OCI-LY1 (cell line): ENCODE data around the gene CD163L1.

Source experiments
- H2AFZ ChIP-seq: fragments of 200-600 bp; sonication (generic), shearing (Covaris generic); 2 replicates; pipeline ENCODE4 v1.6.0; 2014; ENCODE audit warnings: antibody characterized with exemption, mild to moderate bottlenecking, low read length
- H3F3A ChIP-seq: fragments of 200-600 bp; sonication (generic), shearing (Covaris generic); 2 replicates; pipeline ENCODE4 v1.6.0; 2014; ENCODE audit warnings: mild to moderate bottlenecking, antibody characterized with exemption, low read length, moderate library complexity; ENCODE audit not compliant: insufficient read depth
- H3K27ac ChIP-seq: fragments of 200-600 bp; sonication (generic); 2 replicates; pipeline ENCODE4 v1.5.1; 2014; ENCODE audit warnings: low read length, mixed run types, mild to moderate bottlenecking, low read depth; ENCODE audit not compliant: poor library complexity, severe bottlenecking
- H3K27me3 ChIP-seq: fragments of 200-600 bp; sonication (generic); 2 replicates; pipeline ENCODE4 v1.6.0; 2014; ENCODE audit warnings: antibody characterized with exemption, mild to moderate bottlenecking, low read length, moderate library complexity; ENCODE audit not compliant: insufficient read depth
- H3K36me3 ChIP-seq: fragments of 200-600 bp; sonication (generic); 2 replicates; pipeline ENCODE4 v1.6.1; 2014; ENCODE audit warnings: mild to moderate bottlenecking, antibody characterized with exemption, low read length, moderate library complexity, mixed read lengths; ENCODE audit not compliant: insufficient read depth
- H3K4me1 ChIP-seq: fragments of 200-600 bp; sonication (generic); 2 replicates; pipeline ENCODE4 v1.5.1; 2014; ENCODE audit warnings: mild to moderate bottlenecking, low read length, moderate library complexity; ENCODE audit not compliant: insufficient read depth, severe bottlenecking
- H3K4me2 ChIP-seq: fragments of 200-600 bp; sonication (generic), shearing (Covaris generic); 2 replicates; pipeline ENCODE4 v1.6.1; 2014; ENCODE audit warnings: low read length
- H3K4me3 ChIP-seq: fragments of 200-600 bp; sonication (generic); 2 replicates; pipeline ENCODE4 v1.5.1; 2014; ENCODE audit warnings: low read length, low read depth, mild to moderate bottlenecking, mixed read lengths; ENCODE audit not compliant: poor library complexity, severe bottlenecking
- H3K79me2 ChIP-seq: fragments of 200-600 bp; shearing (Covaris generic); 2 replicates; pipeline ENCODE4 v1.6.1; 2016; ENCODE audit warnings: mixed run types, low read length, mixed read lengths; ENCODE audit not compliant: insufficient read depth
- H3K9ac ChIP-seq: fragments of 200-600 bp; sonication (generic), shearing (Covaris generic); 2 replicates; pipeline ENCODE4 v1.6.1; 2014; ENCODE audit warnings: mild to moderate bottlenecking, low read length, mixed read lengths
- H3K9me2 ChIP-seq: fragments of 200-600 bp; sonication (generic), shearing (Covaris generic); 2 replicates; pipeline ENCODE4 v1.6.1; 2014; ENCODE audit warnings: low read depth, mild to moderate bottlenecking, low read length, mixed read lengths
- H3K9me3 ChIP-seq: fragments of 200-600 bp; shearing (Covaris generic); 2 replicates; pipeline ENCODE4 v1.6.1; 2014; ENCODE audit warnings: low read length, mixed read lengths
- H4K20me1 ChIP-seq: fragments of 200-600 bp; sonication (generic), shearing (Covaris generic); 2 replicates; pipeline ENCODE4 v1.6.0; 2016; ENCODE audit warnings: mild to moderate bottlenecking, low read length; ENCODE audit not compliant: insufficient read depth
- CTCF ChIP-seq: fragments of 200-600 bp; sonication (generic), shearing (Covaris generic); IDR thresholded peaks from 2 replicates; pipeline ENCODE4 v1.5.1; 2017; ENCODE audit warnings: mild to moderate bottlenecking, antibody characterized with exemption, low read length, moderate library complexity, mixed read lengths
- EZH2 ChIP-seq: fragments of 200-600 bp; sonication (generic), shearing (Covaris generic); IDR thresholded peaks from 2 replicates; pipeline ENCODE4 v1.8.0; 2017; ENCODE audit warnings: borderline replicate concordance, mixed run types, mild to moderate bottlenecking, antibody characterized with exemption, low read length, moderate library complexity, mixed read lengths

The CD163L1 gene

GRCh38 chr12:7444076-7444475 lies at the start of gene CD163L1:
CD163L1 (minus strand) TSS chr12:7444153; CDS start chr12:7444127, 26 bp downstream.
- Histone ChIP-seq H3K9me3 (no peaks in the 10 kb centered on the region), H4K20me1 (no peaks in the 10 kb centered on the region), H3K27ac (no peak within 1 kb of the TSS), H3F3A (no peaks in the 10 kb centered on the region), H3K79me2 (no peaks in the 10 kb centered on the region), H3K27me3 (no peaks in the 10 kb centered on the region), H3K4me2 (no peak within 1 kb of the TSS), H3K4me1 (no peaks in the 10 kb centered on the region), H2AFZ (no peak within 1 kb of the TSS), H3K9me2 (no peaks in the 10 kb centered on the region), H3K4me3 (no peak within 1 kb of the TSS), H3K9ac (no peak within 1 kb of the TSS), H3K36me3 (no peaks in the 10 kb centered on the region)
- TF ChIP-seq EZH2: no peak
- TF ChIP-seq CTCF: no peak

- Histone ChIP-seq H3K27ac (no peak overlapping the region), H3K4me1 (no peaks in the 10 kb centered on the region), H3K9me3 (no peaks in the 10 kb centered on the region), H3K9ac (no peak overlapping the region), H3K79me2 (no peaks in the 10 kb centered on the region), H4K20me1 (no peaks in the 10 kb centered on the region), H3K36me3 (no peaks in the 10 kb centered on the region), H3F3A (no peaks in the 10 kb centered on the region), H3K9me2 (no peaks in the 10 kb centered on the region), H3K4me3 (no peak overlapping the region), H3K27me3 (no peaks in the 10 kb centered on the region), H2AFZ (no peak overlapping the region), H3K4me2 (no peak overlapping the region)
- TF ChIP-seq EZH2: no peak
- TF ChIP-seq CTCF: no peak
Measured at GRCh38 chr12:7493006-7493405, 49.1 kb upstream of the CD163L1 start.

- Histone ChIP-seq H3K27ac (no peak overlapping the region), H3K27me3 (no peaks in the 10 kb centered on the region), H3K4me2 (no peak overlapping the region), H3F3A (no peaks in the 10 kb centered on the region), H3K79me2 (no peaks in the 10 kb centered on the region), H2AFZ (no peak overlapping the region), H3K9ac (no peak overlapping the region), H3K4me3 (no peak overlapping the region), H3K9me3 (no peaks in the 10 kb centered on the region), H3K4me1 (no peaks in the 10 kb centered on the region), H4K20me1 (no peaks in the 10 kb centered on the region), H3K36me3 (no peaks in the 10 kb centered on the region), H3K9me2 (no peaks in the 10 kb centered on the region)
- TF ChIP-seq CTCF (no peak), EZH2 (no peak)
Measured at GRCh38 chr12:7486512-7486911, 42.6 kb upstream of the CD163L1 start.
